Bronchial epithelial cell (primary cell): ENCODE results near the gene TRMT10B. TPM values are rescaled to one million over a fixed set of nuclear protein-coding genes. Genes with fewer than 3 reads are reported as not detected.
"Not testable (repeated sequence)": the region's sequence is repeated elsewhere in the genome, so short reads cannot be mapped to it uniquely, and the experiment has no call there.

ENCODE experiments used
- DNase-seq: peaks from one replicate; pipeline ENCODE4 v3.0.0-alpha.2; 2010; ENCODE audit warnings: low read depth
- FAIRE-seq: peaks from 2 replicates; lab custom pipeline; 2011; peaks lifted over from hg19 to GRCh38; lab: Jason Lieb, UNC
- H3K27me3 ChIP-seq: 2 replicates; pipeline ENCODE4 v1.5.1; 2011; ENCODE audit warnings: low read length; ENCODE audit not compliant: control insufficient read depth, insufficient read depth
- H3K36me3 ChIP-seq: 2 replicates; pipeline ENCODE4 v1.5.1; 2011; ENCODE audit warnings: low read length; ENCODE audit not compliant: control insufficient read depth, insufficient read depth
- H3K4me3 ChIP-seq: 2 replicates; pipeline ENCODE4 v1.5.1; 2011; ENCODE audit warnings: mild to moderate bottlenecking, low read depth, low read length, control low read depth
- CTCF ChIP-seq: IDR thresholded peaks from 2 replicates; pipeline ENCODE4 v1.5.1; 2011; ENCODE audit warnings: mild to moderate bottlenecking, moderate library complexity, low read length, control low read depth, inconsistent platforms; ENCODE audit not compliant: insufficient read depth, severe bottlenecking
- total RNA-seq: library from RNA; depleted of rRNA; stranded (reverse); fragments of >200 nt; gene quantifications from 2 replicates; pipeline ENCODE4 v1.2.1, GENCODE V29; 2014

TRMT10B gene
- total RNA-seq, 1 donor from 2014 or later: 3.2 TPM

DNA sequence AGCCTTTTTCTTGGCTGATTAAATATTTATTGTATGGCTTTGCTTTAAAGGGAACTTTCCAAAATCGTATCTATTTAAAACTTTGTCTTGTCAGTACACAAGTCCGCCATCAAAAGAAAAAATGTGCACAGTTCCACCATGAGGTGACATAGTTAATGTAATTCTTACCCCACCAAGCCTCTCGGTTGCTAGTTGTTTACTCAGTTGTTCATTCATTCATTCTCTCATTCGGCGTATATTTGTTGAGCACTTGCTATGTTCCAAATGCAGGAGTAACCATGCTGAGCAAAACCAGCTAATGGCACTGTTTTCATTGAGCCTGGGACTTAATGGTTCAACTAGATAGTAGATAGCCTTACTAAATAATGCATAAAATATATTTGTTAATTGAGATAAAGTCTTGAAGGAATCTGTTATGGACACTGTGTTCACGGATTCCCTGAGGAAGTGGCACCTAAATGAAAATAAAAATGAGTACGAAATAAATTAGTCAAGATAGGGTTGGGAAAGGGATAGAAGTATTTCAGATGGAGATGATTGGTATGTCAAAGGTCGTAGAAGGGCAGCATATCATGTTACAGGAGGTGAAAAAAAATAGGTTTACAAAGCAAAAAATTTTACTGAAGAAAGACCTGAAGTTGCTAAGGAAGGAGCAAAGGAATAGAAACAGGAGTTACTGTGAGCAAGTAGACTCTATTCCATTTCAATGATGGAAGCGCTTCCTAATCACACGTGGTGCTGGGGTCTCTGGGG, 48.5 kb downstream of the TRMT10B start:
- DNase-seq (no peak), FAIRE-seq (no peak)
- Histone ChIP-seq H3K4me3 (peak overlapping the region; percentile 57), H3K36me3 (no peaks in the 10 kb centered on the region), H3K27me3 (no peaks in the 10 kb centered on the region)
- TF ChIP-seq CTCF: no peak

GRCh38 chr9:37806271-37806670, 52.7 kb downstream of the TRMT10B start:
- TF ChIP-seq CTCF: no peak
- H3K36me3 ChIP-seq: no peaks in the 10 kb centered on the region
- H3K4me3 ChIP-seq: no peak overlapping the region
- H3K27me3 ChIP-seq: no peaks in the 10 kb centered on the region
- no peak for FAIRE-seq
- no peak for DNase-seq

DNA sequence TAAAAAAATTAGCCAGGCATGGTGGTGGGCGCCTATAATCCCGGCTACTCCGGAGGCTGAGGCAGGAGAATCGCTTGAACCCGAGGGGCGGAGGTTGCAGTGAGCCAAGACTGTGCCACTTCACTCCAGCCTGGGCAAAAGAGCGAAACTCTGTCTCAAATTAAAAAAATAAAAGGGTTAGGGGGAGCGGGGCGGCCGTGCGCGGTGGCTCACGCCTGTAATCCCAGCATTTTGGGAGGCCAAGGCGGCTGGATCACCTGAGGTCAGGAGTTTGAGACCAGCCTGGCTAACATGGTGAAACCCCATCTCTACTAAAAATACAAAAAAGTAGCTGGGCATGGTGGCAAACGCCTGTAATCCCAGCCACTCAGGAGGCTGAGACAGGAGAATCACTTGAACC, 56.1 kb downstream of the TRMT10B start:
- H3K4me3 ChIP-seq, FAIRE-seq, DNase-seq, H3K36me3 ChIP-seq, H3K27me3 ChIP-seq: not testable (repeated sequence)

GRCh38 chr9:37811906-37812476, 58.4 kb downstream of the TRMT10B start:
- no peak for FAIRE-seq
- no peak overlapping the region for H3K4me3 ChIP-seq
- H3K36me3 ChIP-seq: no peaks in the 10 kb centered on the region
- TF ChIP-seq CTCF: no peak
- no peak for DNase-seq
- no peaks in the 10 kb centered on the region for H3K27me3 ChIP-seq

DNA sequence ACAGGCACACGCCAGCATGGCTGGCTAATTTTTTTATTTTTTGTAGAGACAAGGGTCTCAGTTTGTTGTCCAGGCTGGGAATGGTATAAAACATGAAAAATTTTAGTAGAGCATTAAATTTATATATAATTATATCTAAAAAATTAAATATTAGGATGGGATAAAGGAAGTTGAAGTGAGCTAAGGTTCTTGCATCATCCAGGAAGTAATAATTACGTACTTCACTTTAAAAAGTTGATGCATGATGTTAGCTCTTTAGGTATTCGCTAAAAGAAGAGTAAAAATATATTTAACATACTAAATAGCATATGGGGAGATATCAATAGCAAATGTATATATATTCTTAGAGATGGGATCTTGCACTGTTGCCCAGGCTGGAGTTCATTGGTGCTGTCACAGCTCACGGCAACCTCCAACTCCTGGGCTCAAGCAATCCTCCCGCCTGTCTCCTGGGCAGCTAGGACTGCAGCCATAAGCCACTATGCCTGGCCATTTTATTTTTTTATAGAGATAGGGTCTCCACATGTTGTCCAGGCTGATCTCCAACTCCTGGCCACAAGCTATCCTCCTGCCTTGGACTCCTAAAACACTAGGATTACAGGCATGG, 59.3 kb downstream of the TRMT10B start:
- Histone ChIP-seq H3K36me3 (no peaks in the 10 kb centered on the region), H3K4me3 (no peak overlapping the region), H3K27me3 (no peaks in the 10 kb centered on the region)
- no peak for TF ChIP-seq CTCF
- FAIRE-seq: no peak
- no peak for DNase-seq

DNA sequence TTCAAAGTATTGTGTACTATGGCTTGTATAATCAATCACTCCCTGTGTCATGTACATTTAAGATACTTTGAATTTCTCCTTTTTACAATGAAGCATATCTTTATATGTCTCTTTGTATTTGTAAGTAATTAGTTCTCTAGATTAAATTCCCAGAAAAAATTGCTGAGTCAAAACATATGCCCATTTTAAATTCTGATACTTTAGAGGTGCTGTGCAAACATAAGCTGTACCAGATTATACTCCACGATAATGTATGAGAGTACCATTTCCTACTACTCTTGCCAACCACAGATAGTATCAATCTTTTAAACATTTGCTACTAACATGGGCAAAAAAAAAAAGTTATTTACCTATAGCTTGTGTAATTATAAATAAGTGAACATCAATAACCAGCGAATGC, 65.2 kb downstream of the TRMT10B start:
- DNase-seq: no peak
- no peak for FAIRE-seq
- H3K36me3 ChIP-seq: no peaks in the 10 kb centered on the region

More for the DNA sequence above, 65.2 kb downstream of the TRMT10B start:
- no peaks in the 10 kb centered on the region for H3K27me3 ChIP-seq
- H3K4me3 ChIP-seq: no peak overlapping the region
- TF ChIP-seq CTCF: no peak
